Measurements from ENCODE around the gene CCL7.

DNA sequence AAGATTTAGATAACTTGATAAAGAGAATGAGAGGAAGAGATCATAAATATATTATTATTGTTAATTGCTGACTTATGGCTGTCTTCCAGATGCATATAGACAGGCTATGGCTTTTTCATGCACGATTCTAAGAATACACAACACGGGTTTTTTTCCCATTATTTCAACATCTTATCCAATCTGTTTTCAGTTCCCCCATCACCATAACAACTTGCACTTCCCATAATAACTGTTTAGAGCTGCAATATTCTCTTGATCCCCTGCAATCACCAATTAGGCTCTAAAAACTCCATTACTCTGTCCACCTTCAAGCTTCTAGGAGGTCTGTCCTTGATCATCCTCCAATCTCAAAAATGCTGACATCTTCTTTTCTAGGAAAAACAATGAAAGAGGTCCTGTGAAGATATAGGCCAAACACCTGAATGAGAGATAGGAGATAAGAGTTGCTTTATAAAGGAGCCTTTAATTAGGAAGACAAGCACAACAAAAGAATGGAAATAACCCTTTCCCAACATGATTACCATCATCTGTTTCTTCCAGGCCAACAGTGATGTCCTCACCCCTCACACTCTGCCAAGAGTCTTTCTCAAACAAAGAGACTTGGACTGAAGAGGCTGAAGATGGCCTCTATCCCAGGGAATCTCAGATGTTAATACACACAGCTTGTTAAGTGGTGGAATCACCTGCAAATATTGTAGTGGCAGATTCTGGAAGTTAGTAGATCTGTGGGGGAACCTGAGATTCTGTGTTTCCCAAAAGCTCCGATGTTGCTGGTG lies 47.1 kb upstream of the CCL7 start:
- TF ChIP-seq CTCF (IDR thresholded peaks at IDR 0.05; ENCODE audit: poor library complexity) (no peak), EZH2 (IDR thresholded peaks at IDR 0.05; ENCODE audit: borderline replicate concordance) (no peak), EZH2phosphoT487 (IDR thresholded peaks at IDR 0.05; ENCODE audit: low read depth, severe bottlenecking, unreplicated experiment) (no peak)

All from hepatocyte (in vitro differentiated cells).